GM19043 (cell line): Measurements from ENCODE around the gene COL4A6.
"Not testable (repeated sequence)": the region's sequence is repeated elsewhere in the genome, so short reads cannot be mapped to it uniquely, and the experiment has no call there.

Experiments
- ATAC-seq: cut with Tn5 transposase; IDR thresholded peaks from one replicate; pipeline ENCODE4 v1.9.1; 2021; ENCODE audit warnings: low read depth; ENCODE audit not compliant: unreplicated experiment

Gene COL4A6

DNA sequence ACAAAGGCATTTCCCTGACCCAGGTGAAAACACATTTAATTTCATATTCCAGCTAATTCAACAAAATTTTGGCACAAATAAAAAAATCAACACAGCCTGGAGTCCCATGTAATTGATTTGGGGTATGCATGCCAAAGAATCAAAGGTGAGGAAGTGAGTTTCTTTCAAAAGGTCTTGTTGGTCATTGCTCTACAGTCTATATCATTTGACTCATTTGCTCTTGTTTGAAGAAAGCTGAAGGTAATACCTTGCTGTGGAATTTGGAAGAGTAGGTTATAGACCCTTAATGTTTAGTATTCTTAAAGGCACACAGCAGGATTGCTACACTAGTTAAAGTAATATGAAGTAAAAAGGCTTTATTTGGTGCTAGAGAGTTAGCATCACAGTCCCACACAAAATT lies 25.4 kb downstream of the COL4A6 start:
- ATAC-seq: no peak

DNA sequence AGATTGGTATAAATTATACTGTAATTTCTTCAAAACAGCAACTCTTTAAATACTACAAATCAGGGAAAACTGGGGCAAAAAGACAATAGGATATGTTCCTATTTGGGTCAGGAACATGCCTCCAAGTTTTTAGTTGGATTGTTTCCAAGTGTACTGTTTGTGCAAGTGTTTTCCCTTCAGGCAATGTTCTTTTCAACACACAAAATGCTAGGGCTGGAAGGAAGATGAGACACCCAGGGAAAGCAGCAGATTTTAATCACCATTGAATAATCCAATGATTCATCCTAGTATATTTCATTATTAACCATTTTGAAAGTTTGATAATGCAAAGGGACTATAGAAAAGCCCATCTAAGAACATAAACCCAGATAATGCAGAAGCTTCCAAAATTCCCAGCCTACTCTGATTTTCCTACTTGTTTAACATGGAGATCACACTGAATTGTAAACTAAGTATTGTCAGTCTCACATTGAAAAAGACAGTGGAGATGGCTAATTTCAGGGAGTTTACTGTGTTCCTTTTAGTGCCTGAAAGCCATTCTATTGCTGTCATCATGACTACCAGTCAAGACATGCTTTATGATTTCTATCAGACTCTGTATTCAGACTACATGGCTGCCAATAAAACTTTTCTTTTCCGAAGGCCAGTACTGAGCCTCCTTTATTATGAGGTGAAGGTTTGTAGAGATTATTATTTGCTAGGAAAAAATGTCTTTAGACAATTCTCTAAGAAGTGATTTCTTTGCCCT lies 38.6 kb downstream of the COL4A6 start:
- ATAC-seq: no peak

DNA sequence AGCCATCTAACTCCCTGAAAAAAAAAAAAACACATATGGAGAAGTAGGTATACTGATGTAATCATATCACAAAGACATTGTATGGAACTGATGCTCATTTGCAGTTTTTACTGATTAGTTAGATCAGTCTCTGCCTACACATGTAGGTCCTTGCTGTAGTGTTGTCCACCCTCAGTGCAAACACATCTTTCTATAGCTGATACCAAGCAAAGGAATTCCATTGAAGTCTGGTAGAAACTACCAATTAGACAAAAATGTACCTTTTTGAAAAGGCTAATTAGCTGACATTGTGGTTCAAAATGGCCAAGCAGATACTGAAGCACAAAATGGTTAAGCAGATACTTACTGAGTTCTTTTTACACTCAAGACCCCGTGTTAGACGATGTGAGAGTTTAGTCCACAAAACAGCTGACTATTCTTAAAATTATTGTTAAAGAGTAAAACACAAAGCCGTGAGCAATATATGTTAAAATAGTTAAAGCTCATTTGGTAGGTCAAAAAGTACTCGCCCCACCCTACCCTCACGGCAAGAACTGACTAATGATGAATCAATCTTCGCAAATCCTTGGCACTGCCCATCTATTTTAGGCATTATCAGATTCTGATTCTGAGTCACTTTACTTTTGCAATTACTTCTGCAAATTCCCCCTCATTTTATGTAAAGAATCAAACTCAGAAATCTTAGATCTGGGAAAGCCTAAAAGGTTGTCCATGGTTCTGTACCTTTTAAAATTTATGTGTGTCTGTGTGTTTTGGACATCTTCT lies 40.4 kb downstream of the COL4A6 start:
- ATAC-seq: no peak

DNA sequence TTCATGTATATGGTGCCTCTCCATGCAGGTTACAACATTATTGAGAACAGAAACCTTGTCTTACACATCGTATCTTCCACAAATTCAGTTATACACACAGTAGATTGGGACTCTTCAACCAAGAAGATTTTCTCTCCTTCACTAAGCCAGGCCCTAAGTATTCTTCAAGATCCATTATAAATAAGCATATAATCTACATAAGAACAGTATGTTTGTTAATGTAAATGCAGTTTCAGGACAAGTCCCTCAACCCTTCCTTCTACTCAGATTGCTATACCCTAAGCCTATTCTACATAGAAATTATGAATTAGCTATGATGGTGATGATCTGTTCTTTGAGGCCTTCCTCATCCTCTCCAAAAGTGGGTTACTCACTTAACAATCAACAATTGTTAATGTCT lies 41.2 kb downstream of the COL4A6 start:
- ATAC-seq: no peak

DNA sequence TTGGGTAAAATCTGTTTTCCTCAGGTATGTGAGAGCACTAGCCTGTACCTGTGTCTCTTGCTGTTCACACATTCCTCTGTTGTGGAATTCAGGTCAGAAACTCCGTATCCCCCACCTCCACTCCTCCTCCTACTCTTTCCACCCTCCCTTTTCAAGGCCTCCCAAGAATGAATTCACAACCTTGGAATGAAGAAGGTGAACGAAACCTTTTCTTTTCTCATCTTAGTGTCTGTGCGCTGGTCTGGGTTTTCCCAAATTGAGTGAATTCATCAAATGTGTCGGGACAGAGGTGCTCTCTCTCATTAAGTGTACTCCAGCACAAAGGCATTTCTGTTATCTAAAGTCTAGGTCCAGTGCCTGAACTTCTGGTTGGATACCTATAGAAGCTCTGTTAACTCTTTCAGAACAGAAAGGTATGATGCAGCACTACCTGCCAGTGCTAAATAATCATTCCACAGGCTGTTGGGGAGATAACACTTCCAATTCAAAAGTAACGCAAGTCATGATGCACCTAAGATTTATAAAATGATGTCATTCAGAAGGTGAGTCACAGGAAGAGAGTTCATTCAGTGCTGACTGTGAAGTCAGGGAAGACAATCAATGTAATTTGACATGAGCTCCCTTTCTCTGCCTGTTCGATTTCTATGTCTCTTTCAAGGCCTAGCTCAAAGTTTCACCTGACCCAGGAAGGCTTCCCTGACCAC lies 41.9 kb downstream of the COL4A6 start:
- ATAC-seq: no peak

GRCh38 chrX:108390976-108391717 lies 47.1 kb downstream of the COL4A6 start:
- not testable (repeated sequence) for ATAC-seq

DNA sequence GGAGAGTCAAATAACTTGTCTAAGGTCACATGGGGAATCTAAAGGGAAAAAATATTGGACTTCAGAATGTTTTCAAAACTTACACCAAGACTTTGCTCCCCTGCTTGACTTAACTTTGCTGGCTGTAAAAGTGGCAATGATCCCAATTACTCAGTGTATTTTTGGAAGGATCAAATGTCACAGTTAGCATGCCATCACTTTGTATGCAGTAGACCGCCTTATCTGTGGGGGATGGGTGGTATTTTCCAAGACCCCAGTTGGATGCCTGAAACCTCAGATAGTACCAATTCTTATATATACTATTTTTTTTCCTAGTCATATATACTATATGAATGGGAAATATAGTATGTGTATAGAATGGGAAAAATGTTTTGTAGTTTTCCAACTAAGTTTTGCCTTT lies 53.4 kb downstream of the COL4A6 start:
- no peak for ATAC-seq

- ATAC-seq: no peak
Observed at GRCh38 chrX:108380222-108380621, 58.0 kb downstream of the COL4A6 start.

GRCh38 chrX:108376821-108377220 lies 61.4 kb downstream of the COL4A6 start:
- ATAC-seq: not testable (repeated sequence)

DNA sequence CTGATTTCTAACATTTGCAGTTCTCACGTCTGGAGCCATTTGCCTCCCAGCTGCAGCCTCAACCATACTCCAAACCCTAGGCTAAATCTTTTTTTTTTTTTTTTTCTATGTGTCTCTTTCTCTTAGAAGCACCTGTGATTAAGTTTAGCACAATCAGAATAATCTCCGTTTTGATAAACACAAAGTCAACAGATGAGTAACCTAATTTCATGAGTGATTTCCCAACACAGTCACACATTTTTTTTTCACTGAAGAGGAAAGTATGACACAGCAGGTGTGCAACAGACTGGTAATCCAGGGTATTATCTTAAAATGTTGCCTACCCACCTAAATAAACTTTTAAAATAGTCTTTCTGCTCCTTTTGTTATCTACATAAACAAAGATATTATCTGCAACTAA lies 62.6 kb downstream of the COL4A6 start:
- ATAC-seq: not testable (repeated sequence)

DNA sequence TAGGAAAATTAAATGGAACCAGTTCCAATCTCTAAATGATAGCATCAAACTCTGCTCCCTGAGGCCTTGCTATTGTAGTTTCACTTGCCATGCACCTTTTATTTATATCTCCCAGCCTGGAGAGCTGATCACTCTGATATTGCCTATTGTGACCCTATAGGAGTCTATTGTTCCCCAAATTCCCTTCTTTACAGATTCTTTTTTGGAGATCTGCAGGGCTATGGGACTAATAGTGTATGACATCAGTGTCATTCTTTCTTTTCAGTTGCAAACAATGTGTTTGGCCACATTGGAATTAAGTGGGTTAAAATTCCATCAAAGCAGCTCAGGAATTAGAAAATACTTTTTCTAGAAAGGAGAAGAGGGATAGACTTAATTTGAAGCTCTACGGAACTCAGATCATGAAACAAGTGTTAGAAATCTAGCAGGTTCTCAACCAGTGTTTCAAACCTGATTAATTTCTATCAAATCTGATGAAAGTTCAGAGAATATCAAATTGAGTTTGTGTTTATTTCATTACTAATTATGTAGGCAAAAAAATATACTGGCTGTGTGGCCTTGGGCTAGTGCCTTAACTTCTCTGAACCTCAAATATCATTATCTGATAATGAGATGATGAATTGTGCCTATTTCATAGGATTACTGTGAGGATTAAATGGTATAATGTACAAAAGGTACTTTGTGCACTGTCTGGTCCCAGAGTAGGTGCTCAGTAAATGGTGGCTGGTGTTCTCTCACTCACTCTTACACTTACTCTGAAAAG lies 71.4 kb downstream of the COL4A6 start:
- no peak for ATAC-seq

GRCh38 chrX:108362026-108362425 lies 76.2 kb downstream of the COL4A6 start:
- no peak for ATAC-seq

GRCh38 chrX:108361316-108361715 lies 76.9 kb downstream of the COL4A6 start:
- ATAC-seq: no peak

DNA sequence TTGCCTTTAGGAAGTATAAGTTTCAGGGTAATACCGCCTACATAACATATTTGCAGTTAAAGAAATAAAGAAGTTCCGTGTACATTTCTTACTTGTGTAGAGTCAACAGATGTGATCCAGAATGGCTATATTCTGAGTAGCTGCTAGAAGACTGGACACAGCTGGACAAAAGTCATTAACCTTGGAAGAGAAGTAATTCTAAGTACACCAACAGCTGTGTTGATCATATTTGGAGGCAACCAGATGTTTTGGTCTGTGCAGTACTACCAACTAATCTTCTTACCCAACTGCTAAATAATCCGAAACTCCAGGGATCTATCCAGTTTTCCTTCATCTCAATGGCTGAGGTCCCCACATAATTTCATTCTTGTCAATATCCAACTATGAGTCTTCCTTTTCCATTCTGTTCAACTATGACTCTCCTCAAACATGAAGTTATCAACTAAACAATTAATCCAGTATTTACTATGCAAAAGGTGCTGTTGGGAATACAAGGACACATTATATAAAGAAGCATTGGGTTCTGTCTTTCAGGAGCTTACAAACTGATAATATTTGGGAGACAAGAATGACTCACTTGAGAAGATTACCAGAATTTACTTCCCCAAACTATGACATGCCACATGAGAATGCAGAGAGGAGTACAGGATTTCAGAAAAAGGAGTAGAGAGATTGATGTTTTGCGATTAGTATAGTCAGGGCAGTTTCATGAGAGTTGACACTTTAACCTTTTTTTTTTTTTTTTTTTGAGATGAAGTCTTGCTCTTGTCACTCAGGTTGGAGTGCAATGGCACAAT lies 78.2 kb downstream of the COL4A6 start:
- ATAC-seq: no peak

DNA sequence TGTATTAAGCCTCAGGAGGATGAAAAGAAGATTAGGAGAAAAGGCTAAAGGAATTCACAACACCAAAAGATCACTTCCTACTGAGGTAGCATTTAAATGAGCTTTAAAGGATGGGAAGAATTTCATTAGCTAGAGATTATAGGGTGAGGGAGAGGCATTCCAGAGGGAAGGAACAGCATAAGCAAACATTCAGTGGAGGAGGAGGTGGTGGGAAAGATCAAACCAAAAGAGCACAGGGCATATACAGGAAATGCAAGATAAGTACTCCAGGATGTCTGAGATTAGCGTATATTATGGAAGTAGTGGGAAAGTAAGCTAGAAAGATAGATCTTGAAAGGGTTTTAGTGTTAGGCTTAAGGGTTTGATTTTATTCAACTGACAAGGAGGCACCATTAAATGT lies 84.8 kb downstream of the COL4A6 start:
- ATAC-seq: no peak

DNA sequence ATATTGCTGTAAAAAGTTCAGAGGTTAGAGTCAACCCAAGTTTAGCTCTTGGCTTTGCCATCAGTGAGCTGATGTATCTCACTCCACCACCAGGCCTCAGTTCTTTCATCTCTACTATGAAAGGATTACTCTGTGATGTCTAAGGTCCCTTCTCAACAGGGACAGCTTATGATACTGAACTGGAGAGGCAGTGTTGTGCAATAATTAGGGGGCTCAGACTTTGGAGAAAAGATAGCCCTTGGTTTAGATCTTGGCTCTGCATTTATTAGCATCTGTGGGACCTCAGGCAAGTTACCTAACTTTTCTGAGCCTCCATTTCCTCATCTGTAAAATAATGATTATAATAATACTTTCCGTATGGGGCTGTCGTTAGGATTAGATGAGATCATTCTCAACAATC lies 89.0 kb downstream of the COL4A6 start:
- ATAC-seq: no peak

DNA sequence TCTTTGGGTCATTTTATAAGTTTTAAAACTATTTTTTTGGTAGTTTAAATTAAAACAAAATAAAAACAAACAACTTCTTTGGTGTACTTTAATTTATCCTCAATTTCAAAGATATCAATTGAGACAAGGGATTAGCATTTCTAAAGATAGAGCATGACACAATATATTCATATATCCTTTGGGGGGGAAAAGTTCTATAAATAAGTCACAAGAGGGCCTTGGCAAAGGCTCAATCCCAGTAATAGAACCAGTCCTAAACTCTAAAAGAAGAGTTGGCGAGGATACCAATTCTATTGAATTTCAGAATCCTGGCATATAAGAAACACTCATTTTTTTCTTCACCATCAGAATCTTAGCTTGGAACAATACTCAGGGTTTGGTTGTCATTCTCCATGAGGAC lies 89.7 kb downstream of the COL4A6 start:
- ATAC-seq: no peak

DNA sequence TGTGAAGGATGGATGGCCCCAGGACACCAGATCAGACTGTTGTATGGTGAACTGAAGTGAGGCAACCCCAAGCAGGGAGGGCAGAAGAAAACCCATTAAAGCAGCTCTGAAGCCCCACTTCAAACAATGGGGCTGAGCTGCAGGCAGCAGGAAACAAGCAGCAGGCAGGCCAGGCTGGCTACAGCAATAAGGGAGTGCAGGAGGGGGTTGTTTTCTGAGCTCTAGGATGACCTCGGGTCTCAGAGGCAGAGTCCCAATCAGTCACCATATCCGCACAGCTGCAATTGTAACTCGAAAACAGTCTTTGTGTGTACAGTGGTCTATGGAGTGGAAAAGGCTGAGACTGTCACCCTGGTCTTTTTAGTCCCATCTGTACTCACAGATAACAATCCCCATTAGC lies 90.4 kb downstream of the COL4A6 start:
- ATAC-seq: no peak

- ATAC-seq: no peak
Observed at GRCh38 chrX:108344216-108344615, 94.0 kb downstream of the COL4A6 start.
